ENCODE data around the gene GNAZ.

DNA sequence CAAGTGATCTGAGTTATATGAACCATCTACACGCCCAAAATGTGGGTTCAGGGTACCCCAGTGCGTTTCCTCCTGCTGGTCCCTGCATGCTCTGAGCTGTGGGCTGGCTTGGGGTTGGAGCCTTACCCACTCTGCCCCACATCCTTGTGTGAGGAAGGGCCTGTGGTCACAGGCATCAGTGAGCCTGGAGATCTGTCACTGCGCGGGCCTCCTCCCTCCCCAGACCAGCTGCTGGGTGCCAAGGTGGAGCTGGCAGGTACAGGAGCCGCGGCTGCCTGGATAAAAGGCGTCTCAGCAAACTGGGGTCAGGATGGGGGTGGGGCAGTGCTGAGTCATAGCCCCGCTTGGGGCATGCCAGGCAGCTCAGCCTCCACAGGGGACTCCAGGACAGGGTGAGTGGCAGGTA is 17.9 kb downstream of the GNAZ start:
- no peak for TF ChIP-seq POLR2A (IDR thresholded peaks at IDR 0.05)
- TF ChIP-seq, protein P1, sequence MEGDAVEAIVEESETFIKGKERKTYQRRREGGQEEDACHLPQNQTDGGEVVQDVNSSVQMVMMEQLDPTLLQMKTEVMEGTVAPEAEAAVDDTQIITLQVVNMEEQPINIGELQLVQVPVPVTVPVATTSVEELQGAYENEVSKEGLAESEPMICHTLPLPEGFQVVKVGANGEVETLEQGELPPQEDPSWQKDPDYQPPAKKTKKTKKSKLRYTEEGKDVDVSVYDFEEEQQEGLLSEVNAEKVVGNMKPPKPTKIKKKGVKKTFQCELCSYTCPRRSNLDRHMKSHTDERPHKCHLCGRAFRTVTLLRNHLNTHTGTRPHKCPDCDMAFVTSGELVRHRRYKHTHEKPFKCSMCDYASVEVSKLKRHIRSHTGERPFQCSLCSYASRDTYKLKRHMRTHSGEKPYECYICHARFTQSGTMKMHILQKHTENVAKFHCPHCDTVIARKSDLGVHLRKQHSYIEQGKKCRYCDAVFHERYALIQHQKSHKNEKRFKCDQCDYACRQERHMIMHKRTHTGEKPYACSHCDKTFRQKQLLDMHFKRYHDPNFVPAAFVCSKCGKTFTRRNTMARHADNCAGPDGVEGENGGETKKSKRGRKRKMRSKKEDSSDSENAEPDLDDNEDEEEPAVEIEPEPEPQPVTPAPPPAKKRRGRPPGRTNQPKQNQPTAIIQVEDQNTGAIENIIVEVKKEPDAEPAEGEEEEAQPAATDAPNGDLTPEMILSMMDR (IDR thresholded peaks at IDR 0.05) = no peak

Data from ovary (tissue), 3 donors.